H9 (cell line): Measurements from ENCODE around the gene RBL2. TPM values are rescaled to one million over a fixed set of nuclear protein-coding genes. Genes with fewer than 3 reads are reported as not detected.

ENCODE experiments used
- DNase-seq: peaks from one replicate; pipeline ENCODE4 v3.0.0-alpha.2; 2017
- H2AFZ ChIP-seq: one replicate; pipeline ENCODE4 v1.6.1; 2013; ENCODE audit warnings: mild to moderate bottlenecking, low read length, control low read depth, moderate library complexity
- H2AK5ac ChIP-seq: 2 replicates; pipeline ENCODE4 v1.6.1; 2013; ENCODE audit warnings: low read length, control low read depth, mixed read lengths; ENCODE audit not compliant: insufficient read length
- H2BK120ac ChIP-seq: one replicate; pipeline ENCODE4 v1.6.1; 2013; ENCODE audit warnings: low read depth, mild to moderate bottlenecking, low read length, control low read depth, inconsistent platforms; ENCODE audit not compliant: poor library complexity, severe bottlenecking
- H2BK12ac ChIP-seq: 2 replicates; pipeline ENCODE4 v1.6.1; 2013; ENCODE audit warnings: low read length, control low read depth, mixed read lengths, low read depth; ENCODE audit not compliant: insufficient read length
- H2BK15ac ChIP-seq: 2 replicates; pipeline ENCODE4 v1.6.1; 2013; ENCODE audit warnings: low read depth, low read length, control low read depth
- H2BK20ac ChIP-seq: one replicate; pipeline ENCODE4 v1.6.1; 2013; ENCODE audit warnings: low read depth, mild to moderate bottlenecking, low read length, control low read depth, inconsistent platforms; ENCODE audit not compliant: poor library complexity, severe bottlenecking
- H2BK5ac ChIP-seq: 2 replicates; pipeline ENCODE4 v1.6.1; 2013; ENCODE audit warnings: low read length, control low read depth, mixed read lengths; ENCODE audit not compliant: insufficient read length
- H3K14ac ChIP-seq: 2 replicates; pipeline ENCODE4 v1.6.1; 2013; ENCODE audit warnings: low read length, control low read depth; ENCODE audit not compliant: insufficient read depth
- H3K18ac ChIP-seq: 2 replicates; pipeline ENCODE4 v1.6.1; 2013; ENCODE audit warnings: low read depth, mild to moderate bottlenecking, mixed read lengths, low read length, control low read depth; ENCODE audit not compliant: insufficient read length
- H3K23ac ChIP-seq: 2 replicates; pipeline ENCODE4 v1.6.1; 2013; ENCODE audit warnings: low read length, control low read depth, mixed read lengths, low read depth; ENCODE audit not compliant: insufficient read length
- H3K23me2 ChIP-seq: 2 replicates; pipeline ENCODE4 v1.6.1; 2013; ENCODE audit warnings: low read depth, mild to moderate bottlenecking, mixed read lengths, low read length, control low read depth; ENCODE audit not compliant: insufficient read length, poor library complexity, severe bottlenecking
- H3K27ac ChIP-seq: 2 replicates; pipeline ENCODE4 v1.5.1; 2013; ENCODE audit warnings: low read length, control low read depth, mixed read lengths, low read depth; ENCODE audit not compliant: insufficient read length
- H3K27me3 ChIP-seq: 2 replicates; pipeline ENCODE4 v1.6.1; 2013; ENCODE audit warnings: low read length, control low read depth, inconsistent platforms; ENCODE audit not compliant: insufficient read depth
- H3K4ac ChIP-seq: 2 replicates; pipeline ENCODE4 v1.6.1; 2013; ENCODE audit warnings: low read depth, mild to moderate bottlenecking, control low read depth, inconsistent platforms, low read length, moderate library complexity
- H3K4me1 ChIP-seq: 2 replicates; pipeline ENCODE4 v1.6.1; 2013; ENCODE audit warnings: low read length, control low read depth, inconsistent platforms; ENCODE audit not compliant: insufficient read depth
- H3K4me2 ChIP-seq: 2 replicates; pipeline ENCODE4 v1.6.1; 2013; ENCODE audit warnings: low read length, control low read depth, mixed read lengths; ENCODE audit not compliant: insufficient read length, insufficient read depth
- H3K56ac ChIP-seq: 2 replicates; pipeline ENCODE4 v1.6.1; 2013; ENCODE audit warnings: low read depth, mild to moderate bottlenecking, mixed read lengths, low read length, control low read depth; ENCODE audit not compliant: insufficient read length
- H3K79me1 ChIP-seq: 2 replicates; pipeline ENCODE4 v1.6.1; 2013; ENCODE audit warnings: low read depth, mild to moderate bottlenecking, moderate library complexity, low read length, control low read depth, inconsistent platforms; ENCODE audit not compliant: insufficient read depth, poor library complexity, severe bottlenecking
- H3K79me2 ChIP-seq: 2 replicates; pipeline ENCODE4 v1.6.1; 2013; ENCODE audit warnings: low read length, control low read depth, inconsistent platforms; ENCODE audit not compliant: insufficient read depth
- H3K9ac ChIP-seq: 2 replicates; pipeline ENCODE4 v1.6.1; 2013; ENCODE audit warnings: low read length, control low read depth, mixed read lengths; ENCODE audit not compliant: insufficient read length; ENCODE audit errors: extremely low read depth
- H3K9me3 ChIP-seq: one replicate; pipeline ENCODE4 v1.6.1; 2013; ENCODE audit warnings: low read depth, low read length, inconsistent platforms; ENCODE audit not compliant: control insufficient read depth
- H3T11ph ChIP-seq: one replicate; pipeline ENCODE4 v1.6.1; 2013; ENCODE audit warnings: mild to moderate bottlenecking, low read length, control low read depth, inconsistent platforms
- H4K20me1 ChIP-seq: one replicate; pipeline ENCODE4 v1.6.1; 2013; ENCODE audit not compliant: control insufficient read depth, insufficient read length, insufficient read depth
- H4K5ac ChIP-seq: 2 replicates; pipeline ENCODE4 v1.6.1; 2013; ENCODE audit warnings: low read depth, mild to moderate bottlenecking, mixed read lengths, low read length, control low read depth; ENCODE audit not compliant: insufficient read length
- H4K8ac ChIP-seq: replicated peaks from 2 replicates; pipeline ENCODE4 v1.6.1; 2013; ENCODE audit warnings: low read length, control low read depth, mixed read lengths, low read depth; ENCODE audit not compliant: insufficient read length
- H4K91ac ChIP-seq: 2 replicates; pipeline ENCODE4 v1.6.1; 2013; ENCODE audit warnings: low read depth, mild to moderate bottlenecking, moderate library complexity, mixed read lengths, low read length, control low read depth; ENCODE audit not compliant: insufficient read length
- H3K27ac Mint-ChIP-seq, 3 experiments: 2 replicates in 2 of 3; 3 replicates in 1 of 3; pipeline ENCODE4 v1.8.0; 2020 to 2021; ENCODE audit warnings: mixed read lengths in 3 of 3, mild to moderate bottlenecking in 1 of 3, moderate library complexity in 1 of 3
- H3K27me3 Mint-ChIP-seq: 2 replicates; pipeline ENCODE4 v1.8.0; 2021; ENCODE audit warnings: low read depth, mild to moderate bottlenecking, moderate library complexity, mixed read lengths
- H3K36me3 Mint-ChIP-seq, 3 experiments: 2 replicates in 2 of 3; 3 replicates in 1 of 3; pipeline ENCODE4 v1.8.0; 2020 to 2021; ENCODE audit warnings: low read depth in 3 of 3, mixed read lengths in 3 of 3; ENCODE audit not compliant: insufficient read depth in 1 of 3
- H3K4me1 Mint-ChIP-seq, 2 experiments: 2 replicates each; pipeline ENCODE4 v1.8.0; 2020; ENCODE audit warnings: mixed read lengths in 2 of 2
- H3K4me3 Mint-ChIP-seq, 2 experiments: 2 replicates in 1 of 2; 3 replicates in 1 of 2; pipeline ENCODE4 v1.8.0; 2020 to 2021; ENCODE audit warnings: mild to moderate bottlenecking in 2 of 2, mixed read lengths in 2 of 2, moderate library complexity in 1 of 2
- H3K9me3 Mint-ChIP-seq, 2 experiments: 2 replicates in 1 of 2; 3 replicates in 1 of 2; pipeline ENCODE4 v1.8.0; 2020; ENCODE audit warnings: mild to moderate bottlenecking in 2 of 2, mixed read lengths in 2 of 2, moderate library complexity in 1 of 2
- CTCF ChIP-seq: fragments of 200-600 bp; sonication (generic); conservative IDR thresholded peaks from 3 replicates; pipeline ENCODE4 v1.8.0; 2021; ENCODE audit warnings: antibody characterized with exemption, mild to moderate bottlenecking
- WGBS: extraction: QIAGEN DNeasy Blood & Tissue Kit; methylation state at CpG from one replicate; pipeline ENCODE4 v1.1.7; 2013; ENCODE audit warnings: missing lambda C conversion rate, low lambda C conversion rate, mixed read lengths; ENCODE audit not compliant: insufficient read length; ENCODE audit errors: extremely low coverage; 5-methylcytosine and 5-hydroxymethylcytosine counted together
- total RNA-seq: library from RNA; stranded (reverse); gene quantifications from 2 replicates; pipeline ENCODE4 v1.2.1, GENCODE V29; 2021

RBL2 gene
- total RNA-seq, 1 experiment from 2014 or later: 17.3 TPM

GRCh38 chr16:53503270-53503923, 69.1 kb downstream of the RBL2 start:
- no peak overlapping the region for H3K18ac ChIP-seq
- peak; percentile 100 for DNase-seq

More at GRCh38 chr16:53503270-53503923, 69.1 kb downstream of the RBL2 start:
- no peak overlapping the region for H3T11ph ChIP-seq
- H3K79me1 ChIP-seq: no peaks in the 10 kb centered on the region
- no peak overlapping the region for H2BK15ac ChIP-seq
- no peak overlapping the region for H3K4ac ChIP-seq
- H2AK5ac ChIP-seq: no peak overlapping the region
- no peak overlapping the region for H4K8ac ChIP-seq
- no peak overlapping the region for H3K23ac ChIP-seq
- H3K56ac ChIP-seq: no peak overlapping the region
- Mint-ChIP-seq H3K9me3 (peaks cover 0 to 2% of the 10 kb centered on the region in 2 experiments; a peak in 1 of 5 replicates), H3K27me3 (no peaks in the 10 kb centered on the region), H3K4me3 (peak overlapping the region; percentile 86 to 95), H3K27ac (peak overlapping the region; percentile 91 to 97 (median 94); a peak in 6 of 7 replicates), H3K36me3 (peaks cover 0 to 10% (median 4%) of the 10 kb centered on the region in 3 experiments; a peak in 6 of 7 replicates), H3K4me1 (peaks cover 25 to 31% of the 10 kb centered on the region in 2 experiments)
- H3K27ac ChIP-seq: no peak overlapping the region
- peak overlapping the region; percentile 69 for H3K9ac ChIP-seq
- no peak overlapping the region for H2BK120ac ChIP-seq
- H3K23me2 ChIP-seq: peaks cover 5% of the 10 kb centered on the region
- WGBS: no CpG with 5 or more reads among the region's 46 CpGs
- peaks cover 7% of the 10 kb centered on the region; the same call in 1 of the 2 replicates for H3K4me1 ChIP-seq
- no peaks in the 10 kb centered on the region for H4K20me1 ChIP-seq
- no peak overlapping the region for H2BK12ac ChIP-seq
- no peak for TF ChIP-seq CTCF
- peak overlapping the region; percentile 82; the same call in 1 of the 2 replicates for H3K14ac ChIP-seq
- H2AFZ ChIP-seq: no peak overlapping the region
- H4K91ac ChIP-seq: no peak overlapping the region
- H4K5ac ChIP-seq: no peak overlapping the region
- no peak overlapping the region for H2BK20ac ChIP-seq
- no peaks in the 10 kb centered on the region for H3K27me3 ChIP-seq
- H3K79me2 ChIP-seq: no peaks in the 10 kb centered on the region; the same call in 1 of the 2 replicates
- H3K4me2 ChIP-seq: peak overlapping the region; percentile 71
- no peak overlapping the region for H2BK5ac ChIP-seq
- no peaks in the 10 kb centered on the region for H3K9me3 ChIP-seq
